ENCODE measurements around the gene C4orf17. TPM values are rescaled to one million over a fixed set of nuclear protein-coding genes. Genes with fewer than 3 reads are reported as not detected.
"Not testable (repeated sequence)": the region's sequence is repeated elsewhere in the genome, so short reads cannot be mapped to it uniquely, and the experiment has no call there.

Gene C4orf17
- not detected for total RNA-seq

GRCh38 chr4:99510721-99511120, at the start of gene C4orf17:
Gene C4orf17, plus strand, starts transcription at chr4:99511021. Its CDS starts 2,061 bp downstream, at chr4:99513082.
- no peaks in the 10 kb centered on the region for H3K9me3 Mint-ChIP-seq (ENCODE audit: insufficient read depth)
- ChIA-PET POLR2A (no interaction called here), CTCF (no interaction called here)

GRCh38 chr4:99461623-99462401, 49.0 kb upstream of the C4orf17 start:
- DNase-seq (no peak), ATAC-seq (no peak)
- POLR2A ChIA-PET = no interaction called here
- Mint-ChIP-seq H3K4me3 (no peak overlapping the region), H3K9me3 (ENCODE audit: insufficient read depth) (no peaks in the 10 kb centered on the region), H3K27ac (no peak overlapping the region), H3K27me3 (ENCODE audit: low read depth) (peaks cover 13% of the 10 kb centered on the region), H3K4me1 (ENCODE audit: low read depth) (no peaks in the 10 kb centered on the region), H3K36me3 (ENCODE audit: low read depth) (no peaks in the 10 kb centered on the region)
- CTCF ChIA-PET = interaction anchor here (0.9 to 2.2 kb wide), 9 partner anchors 9 to 466 kb away, joined by 3 to 6 read pairs (median 4); partner anchors contain the start of gene METAP1

More at GRCh38 chr4:99510721-99511120, at the start of gene C4orf17:
- peaks cover 3% of the 10 kb centered on the region for H3K27me3 Mint-ChIP-seq (ENCODE audit: low read depth)
- H3K4me3 Mint-ChIP-seq = no peak within 1 kb of the TSS
- H3K27ac Mint-ChIP-seq = no peak within 1 kb of the TSS
- H3K4me1 Mint-ChIP-seq (ENCODE audit: low read depth) = peaks cover 29% of the 10 kb centered on the region
- ATAC-seq (no peak), DNase-seq (no peak)
- no peaks in the 10 kb centered on the region for H3K36me3 Mint-ChIP-seq (ENCODE audit: low read depth)

GRCh38 chr4:99462875-99463464, 47.9 kb upstream of the C4orf17 start:
- no peaks in the 10 kb centered on the region for H3K9me3 Mint-ChIP-seq (ENCODE audit: insufficient read depth)
- ChIA-PET CTCF (interaction anchor here (0.7 to 2.2 kb wide), 18 partner anchors 9 to 996 kb away, joined by 3 to 6 read pairs (median 4); partner anchors contain the start of genes ADH5, METAP1 and TRMT10A), POLR2A (interaction anchor here (0.6 kb wide), 1 partner anchor 128 kb away, joined by 3 read pairs; no protein-coding TSS in a partner anchor)
- H3K27me3 Mint-ChIP-seq (ENCODE audit: low read depth) = peaks cover 15% of the 10 kb centered on the region
- H3K4me3 Mint-ChIP-seq = no peak overlapping the region
- no peaks in the 10 kb centered on the region for H3K4me1 Mint-ChIP-seq (ENCODE audit: low read depth)
- H3K27ac Mint-ChIP-seq = no peak overlapping the region
- peak; percentile 87 for ATAC-seq
- peak; percentile 55 for DNase-seq
- H3K36me3 Mint-ChIP-seq (ENCODE audit: low read depth) = no peaks in the 10 kb centered on the region

- H3K4me1 Mint-ChIP-seq (ENCODE audit: low read depth) = no peaks in the 10 kb centered on the region
- peaks cover 15% of the 10 kb centered on the region for H3K27me3 Mint-ChIP-seq (ENCODE audit: low read depth)
- H3K27ac Mint-ChIP-seq = no peak overlapping the region
- DNase-seq = no peak
- ATAC-seq = no peak
- H3K36me3 Mint-ChIP-seq (ENCODE audit: low read depth) = no peaks in the 10 kb centered on the region
- H3K9me3 Mint-ChIP-seq (ENCODE audit: insufficient read depth) = no peaks in the 10 kb centered on the region
- H3K4me3 Mint-ChIP-seq = no peak overlapping the region
- ChIA-PET CTCF (interaction anchor here (0.7 to 2.2 kb wide), 16 partner anchors 9 to 996 kb away, joined by 3 to 6 read pairs (median 4); partner anchors contain the start of genes ADH5, METAP1 and TRMT10A), POLR2A (interaction anchor here (0.6 kb wide), 1 partner anchor 129 kb away, joined by 3 read pairs; no protein-coding TSS in a partner anchor)
Measured at GRCh38 chr4:99463566-99463965, 47.3 kb upstream of the C4orf17 start.

- CTCF ChIA-PET = no interaction called here
- Mint-ChIP-seq H3K4me3 (no peak overlapping the region), H3K9me3 (ENCODE audit: insufficient read depth) (no peaks in the 10 kb centered on the region), H3K36me3 (ENCODE audit: low read depth) (no peaks in the 10 kb centered on the region), H3K27ac (no peak overlapping the region), H3K4me1 (ENCODE audit: low read depth) (no peaks in the 10 kb centered on the region), H3K27me3 (ENCODE audit: low read depth) (peaks cover 10% of the 10 kb centered on the region)
- DNase-seq = no peak
- no peak for ATAC-seq
- POLR2A ChIA-PET = no interaction called here
Measured at GRCh38 chr4:99467887-99468286, 42.9 kb upstream of the C4orf17 start.

- no peak for DNase-seq
- H3K9me3 Mint-ChIP-seq (ENCODE audit: insufficient read depth) = no peaks in the 10 kb centered on the region
- CTCF ChIA-PET = interaction anchor here (1.0 to 1.1 kb wide), 2 partner anchors 64 to 340 kb away, joined by 3 read pairs; no protein-coding TSS in a partner anchor
- POLR2A ChIA-PET = no interaction called here
- no peaks in the 10 kb centered on the region for H3K4me1 Mint-ChIP-seq (ENCODE audit: low read depth)
- no peak overlapping the region for H3K27ac Mint-ChIP-seq
- no peak overlapping the region for H3K4me3 Mint-ChIP-seq
- H3K27me3 Mint-ChIP-seq (ENCODE audit: low read depth) = peaks cover 7% of the 10 kb centered on the region
- no peak for ATAC-seq
- H3K36me3 Mint-ChIP-seq (ENCODE audit: low read depth) = no peaks in the 10 kb centered on the region
Measured at GRCh38 chr4:99468889-99469288, 41.9 kb upstream of the C4orf17 start.

- no peaks in the 10 kb centered on the region for H3K4me1 Mint-ChIP-seq (ENCODE audit: low read depth)
- H3K27ac Mint-ChIP-seq = no peak overlapping the region
- POLR2A ChIA-PET = no interaction called here
- no peaks in the 10 kb centered on the region for H3K36me3 Mint-ChIP-seq (ENCODE audit: low read depth)
- no peak overlapping the region for H3K4me3 Mint-ChIP-seq
- CTCF ChIA-PET = no interaction called here
- ATAC-seq = no peak
- DNase-seq = no peak
- peaks cover 8% of the 10 kb centered on the region for H3K27me3 Mint-ChIP-seq (ENCODE audit: low read depth)
- no peaks in the 10 kb centered on the region for H3K9me3 Mint-ChIP-seq (ENCODE audit: insufficient read depth)
Measured at GRCh38 chr4:99471349-99471748, 39.5 kb upstream of the C4orf17 start.

- ATAC-seq = no peak
- POLR2A ChIA-PET = no interaction called here
- CTCF ChIA-PET = interaction anchor here (1.2 kb wide), 1 partner anchor 8 kb away, joined by 4 read pairs; no protein-coding TSS in a partner anchor
Measured at GRCh38 chr4:99471896-99472295, 38.9 kb upstream of the C4orf17 start.

GRCh38 chr4:99473131-99473530, 37.7 kb upstream of the C4orf17 start:
- no peaks in the 10 kb centered on the region for H3K4me1 Mint-ChIP-seq (ENCODE audit: low read depth)
- H3K27ac Mint-ChIP-seq = no peak overlapping the region
- ATAC-seq = no peak
- H3K27me3 Mint-ChIP-seq (ENCODE audit: low read depth) = peaks cover 6% of the 10 kb centered on the region
- no peaks in the 10 kb centered on the region for H3K9me3 Mint-ChIP-seq (ENCODE audit: insufficient read depth)
- no peaks in the 10 kb centered on the region for H3K36me3 Mint-ChIP-seq (ENCODE audit: low read depth)
- DNase-seq = no peak
- no peak overlapping the region for H3K4me3 Mint-ChIP-seq
- ChIA-PET CTCF (no interaction called here), POLR2A (no interaction called here)

More at GRCh38 chr4:99471896-99472295, 38.9 kb upstream of the C4orf17 start:
- Mint-ChIP-seq H3K9me3 (ENCODE audit: insufficient read depth) (no peaks in the 10 kb centered on the region), H3K4me1 (ENCODE audit: low read depth) (no peaks in the 10 kb centered on the region), H3K27ac (no peak overlapping the region), H3K36me3 (ENCODE audit: low read depth) (no peaks in the 10 kb centered on the region), H3K27me3 (ENCODE audit: low read depth) (peaks cover 8% of the 10 kb centered on the region), H3K4me3 (no peak overlapping the region)
- DNase-seq = no peak

GRCh38 chr4:99483636-99484035, 27.2 kb upstream of the C4orf17 start:
- Mint-ChIP-seq H3K36me3 (ENCODE audit: low read depth) (peaks cover 4% of the 10 kb centered on the region), H3K27ac (no peak overlapping the region), H3K4me1 (ENCODE audit: low read depth) (no peaks in the 10 kb centered on the region), H3K27me3 (ENCODE audit: low read depth) (peaks cover 8% of the 10 kb centered on the region), H3K9me3 (ENCODE audit: insufficient read depth) (peaks cover 29% of the 10 kb centered on the region), H3K4me3 (no peak overlapping the region)
- ATAC-seq (no peak), DNase-seq (no peak)
- CTCF ChIA-PET = no interaction called here
- POLR2A ChIA-PET = no interaction called here

- no peak for DNase-seq
- peaks cover 37% of the 10 kb centered on the region for H3K9me3 Mint-ChIP-seq (ENCODE audit: insufficient read depth)
- H3K4me1 Mint-ChIP-seq (ENCODE audit: low read depth) = no peaks in the 10 kb centered on the region
- no peak overlapping the region for H3K27ac Mint-ChIP-seq
- POLR2A ChIA-PET = no interaction called here
- peaks cover 4% of the 10 kb centered on the region for H3K36me3 Mint-ChIP-seq (ENCODE audit: low read depth)
- ATAC-seq = no peak
- CTCF ChIA-PET = no interaction called here
- no peak overlapping the region for H3K4me3 Mint-ChIP-seq
- peaks cover 2% of the 10 kb centered on the region for H3K27me3 Mint-ChIP-seq (ENCODE audit: low read depth)
Measured at GRCh38 chr4:99485212-99485611, 25.6 kb upstream of the C4orf17 start.

GRCh38 chr4:99486648-99487047, 24.2 kb upstream of the C4orf17 start:
- H3K27ac Mint-ChIP-seq; CTCF ChIA-PET; POLR2A ChIA-PET; ATAC-seq; H3K4me3 Mint-ChIP-seq; H3K36me3 Mint-ChIP-seq (ENCODE audit: low read depth); H3K4me1 Mint-ChIP-seq (ENCODE audit: low read depth); DNase-seq; H3K27me3 Mint-ChIP-seq (ENCODE audit: low read depth): not testable (repeated sequence)
- peaks cover 37% of the 10 kb centered on the region for H3K9me3 Mint-ChIP-seq (ENCODE audit: insufficient read depth)

Measured in activated CD8-positive, alpha-beta T cell treated with anti-CD3 and anti-CD28 coated beads, Interleukin-2, amount 10 ng/mL, durations not matched to agents 7 days and 5 days (primary cell).